NB4 (cell line): Measurements from ENCODE around the gene SDK2.
A peak's percentile ranks its signal among the peaks of the same experiment; 100 is the strongest.

Experiments
- DNase-seq: peaks from one replicate; pipeline ENCODE4 v3.0.0; 2010; ENCODE audit warnings: low read depth
- H3K4me3 ChIP-seq: one replicate; pipeline ENCODE4 v1.5.1; 2011; ENCODE audit warnings: mild to moderate bottlenecking, low read depth, low read length, moderate library complexity
- CTCF ChIP-seq: IDR thresholded peaks from one replicate; pipeline ENCODE4 v1.5.1; 2012; ENCODE audit warnings: low read depth, low read length
- MAX ChIP-seq: IDR thresholded peaks from 2 replicates; pipeline ENCODE4 v1.6.1; 2011; ENCODE audit warnings: low read depth, low read length
- MYC ChIP-seq: IDR thresholded peaks from 2 replicates; pipeline ENCODE4 v1.6.1; 2011; ENCODE audit warnings: low read depth, low read length
- POLR2A ChIP-seq: IDR thresholded peaks from 2 replicates; pipeline ENCODE4 v1.6.1; 2011; ENCODE audit warnings: mild to moderate bottlenecking; ENCODE audit not compliant: insufficient read length; ENCODE audit errors: extremely low read depth

SDK2 gene

GRCh38 chr17:73591296-73592078, 52.8 kb downstream of the SDK2 start:
- DNase-seq, result no peak
- H3K4me3 ChIP-seq, result no peak overlapping the region
- TF ChIP-seq POLR2A (no peak), MYC (no peak), MAX (no peak), CTCF (no peak)

GRCh38 chr17:73589363-73589980, 54.8 kb downstream of the SDK2 start:
- TF ChIP-seq MYC, result no peak
- TF ChIP-seq POLR2A, result no peak
- no peak for TF ChIP-seq CTCF
- no peak for TF ChIP-seq MAX
- H3K4me3 ChIP-seq, result no peak overlapping the region
- no peak for DNase-seq

DNA sequence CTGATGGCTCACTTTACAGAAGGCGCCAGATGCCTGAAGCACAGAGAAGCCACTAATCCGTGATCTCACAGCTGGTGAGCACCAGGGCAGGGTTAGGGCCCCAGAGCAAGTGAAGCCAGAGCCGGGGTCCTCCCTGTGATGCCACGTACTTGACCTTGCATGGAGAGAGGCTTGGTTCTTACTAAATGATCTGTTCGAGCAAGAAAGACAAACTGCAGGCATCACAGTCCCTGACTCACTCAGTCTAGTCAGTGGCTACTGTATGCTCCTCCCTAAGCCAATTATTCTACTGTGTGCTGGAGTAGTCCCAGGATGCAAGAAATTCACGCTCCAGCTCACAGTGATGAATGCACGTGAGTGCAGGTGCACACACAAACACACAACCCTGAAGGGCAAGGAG, 55.4 kb downstream of the SDK2 start:
- H3K4me3 ChIP-seq, result no peak overlapping the region
- TF ChIP-seq CTCF, result no peak
- no peak for TF ChIP-seq POLR2A
- no peak for TF ChIP-seq MAX
- no peak for TF ChIP-seq MYC
- DNase-seq, result no peak

DNA sequence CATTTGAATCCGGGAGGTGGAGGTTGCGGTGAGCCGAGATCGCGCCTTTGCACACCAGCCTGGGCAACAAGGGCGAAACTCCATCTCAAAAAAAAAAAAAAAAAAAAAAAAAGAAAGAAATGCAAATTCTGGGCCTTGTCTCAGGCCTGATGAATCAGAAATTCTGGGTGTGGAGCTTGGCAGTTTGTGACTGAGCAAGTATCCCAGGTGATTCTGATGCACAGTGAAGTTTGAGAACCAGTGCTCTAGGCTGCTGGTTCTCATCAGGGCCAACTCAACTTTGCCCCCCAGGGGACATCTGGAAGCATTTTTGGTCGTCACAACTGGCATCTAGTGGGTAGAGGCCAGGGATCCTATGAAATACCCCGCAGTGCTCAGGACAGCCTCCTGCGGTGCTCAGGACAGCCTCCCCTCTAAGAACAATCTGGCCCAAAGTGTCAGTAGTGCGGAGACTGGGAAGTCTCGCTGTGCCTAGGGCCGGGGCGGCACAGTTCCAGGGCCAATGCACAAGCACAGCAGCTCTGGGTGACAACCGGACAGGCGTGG, 55.9 kb downstream of the SDK2 start:
- DNase-seq, result no peak
- TF ChIP-seq CTCF, result no peak
- TF ChIP-seq MAX, result no peak
- TF ChIP-seq MYC, result no peak
- TF ChIP-seq POLR2A, result no peak
- H3K4me3 ChIP-seq, result no peak overlapping the region

- DNase-seq, result peak; percentile 35
- TF ChIP-seq CTCF (no peak), MAX (no peak), MYC (no peak), POLR2A (no peak)
- no peak overlapping the region for H3K4me3 ChIP-seq
These were observed 57.2 kb downstream of the SDK2 start for GRCh38 chr17:73586921-73587602.
